Pulmonary artery endothelial cell (primary cell): ENCODE measurements around the gene CD7. TPM values are rescaled to one million over a fixed set of nuclear protein-coding genes. Genes with fewer than 3 reads are reported as not detected.

Source experiments
- DNase-seq: peaks from one replicate; pipeline ENCODE4 v3.0.0-alpha.2; 2011; ENCODE audit warnings: low read depth, low spot score
- total RNA-seq: library from RNA; depleted of rRNA; stranded (reverse); fragments of >200 nt; gene quantifications from 2 replicates; pipeline ENCODE4 v1.2.3, GENCODE V29; 2014

Gene CD7
- total RNA-seq, 1 donor from 2014 or later, result not detected

DNA sequence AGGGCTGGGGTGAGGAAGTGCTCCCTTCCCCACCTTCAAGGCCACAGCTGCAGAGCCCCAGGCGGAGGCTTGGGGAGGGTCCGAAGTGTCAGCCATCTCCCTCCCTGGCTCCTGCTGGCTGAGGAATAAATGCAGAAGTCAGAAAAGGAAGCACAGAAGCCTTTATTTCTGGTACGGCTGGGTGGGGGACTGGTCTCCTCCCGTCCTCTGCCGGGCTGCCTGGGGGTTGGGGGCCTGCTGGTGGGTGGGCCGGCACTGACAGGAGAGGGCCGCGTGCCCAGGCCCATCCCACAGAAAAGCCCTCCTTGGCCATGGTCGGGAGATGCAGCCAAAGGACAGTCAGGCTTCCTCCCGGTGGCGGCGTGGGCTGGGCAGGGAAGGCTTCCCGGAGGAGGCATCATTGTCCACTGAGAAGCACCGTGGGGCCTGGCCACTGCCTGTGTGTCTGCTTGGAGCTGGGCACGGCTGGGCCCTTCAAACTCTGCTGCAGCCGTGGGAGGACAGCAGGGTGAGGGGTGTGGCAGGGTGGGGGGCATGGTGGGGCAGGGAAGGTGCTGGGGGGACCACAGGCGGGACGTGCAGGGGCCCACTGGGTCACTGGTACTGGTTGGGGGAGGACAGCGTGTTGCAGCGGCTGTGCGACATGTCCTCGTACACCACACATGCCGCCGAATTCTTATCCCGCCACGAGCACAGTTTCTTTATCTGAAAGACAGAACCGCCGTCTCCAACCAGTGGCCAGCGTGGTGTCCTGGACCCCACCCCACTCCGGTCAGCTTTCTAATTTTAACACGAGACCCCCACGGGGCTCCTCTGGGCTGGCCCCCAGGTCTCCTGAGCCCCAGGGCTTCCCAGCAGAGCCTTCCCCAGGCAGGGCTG, 2.4 kb downstream of the CD7 start:
- no peak for DNase-seq

DNA sequence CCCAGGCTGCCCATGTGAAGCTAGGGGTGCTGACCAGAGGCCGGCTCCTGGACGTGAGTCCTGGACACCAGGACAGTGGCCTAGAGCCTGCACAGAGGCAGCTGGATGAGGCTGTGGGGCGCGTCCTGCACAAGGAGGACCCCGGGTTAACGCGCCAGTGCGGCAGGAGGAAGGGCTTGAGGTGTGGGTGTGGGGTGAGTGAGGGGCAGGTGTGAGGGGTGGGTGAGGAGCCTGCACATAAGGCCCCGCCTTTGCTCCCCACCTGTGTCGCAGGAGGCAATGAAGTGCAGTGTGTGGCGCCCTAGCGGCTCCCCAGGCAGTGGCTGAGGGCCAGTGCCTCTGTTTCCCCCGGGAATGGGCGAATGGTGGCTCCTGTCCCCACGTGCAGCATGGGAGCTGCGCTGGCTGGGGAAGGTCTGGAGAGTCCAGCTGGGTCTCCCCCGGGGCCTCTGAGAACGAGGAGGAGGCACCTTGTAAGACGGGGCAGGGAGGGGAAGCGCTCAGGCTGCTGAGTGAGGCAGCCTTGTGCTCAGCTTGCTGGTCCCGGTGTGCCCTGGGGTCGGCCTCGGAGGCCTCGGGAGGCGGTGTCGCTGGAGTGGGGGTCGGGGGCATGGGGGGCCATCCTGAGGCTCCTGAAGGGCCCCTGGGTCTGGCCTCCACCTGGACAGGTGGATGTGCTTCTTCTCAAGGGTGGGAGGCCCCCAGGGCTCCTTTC, 3.2 kb downstream of the CD7 start:
- no peak for DNase-seq

DNA sequence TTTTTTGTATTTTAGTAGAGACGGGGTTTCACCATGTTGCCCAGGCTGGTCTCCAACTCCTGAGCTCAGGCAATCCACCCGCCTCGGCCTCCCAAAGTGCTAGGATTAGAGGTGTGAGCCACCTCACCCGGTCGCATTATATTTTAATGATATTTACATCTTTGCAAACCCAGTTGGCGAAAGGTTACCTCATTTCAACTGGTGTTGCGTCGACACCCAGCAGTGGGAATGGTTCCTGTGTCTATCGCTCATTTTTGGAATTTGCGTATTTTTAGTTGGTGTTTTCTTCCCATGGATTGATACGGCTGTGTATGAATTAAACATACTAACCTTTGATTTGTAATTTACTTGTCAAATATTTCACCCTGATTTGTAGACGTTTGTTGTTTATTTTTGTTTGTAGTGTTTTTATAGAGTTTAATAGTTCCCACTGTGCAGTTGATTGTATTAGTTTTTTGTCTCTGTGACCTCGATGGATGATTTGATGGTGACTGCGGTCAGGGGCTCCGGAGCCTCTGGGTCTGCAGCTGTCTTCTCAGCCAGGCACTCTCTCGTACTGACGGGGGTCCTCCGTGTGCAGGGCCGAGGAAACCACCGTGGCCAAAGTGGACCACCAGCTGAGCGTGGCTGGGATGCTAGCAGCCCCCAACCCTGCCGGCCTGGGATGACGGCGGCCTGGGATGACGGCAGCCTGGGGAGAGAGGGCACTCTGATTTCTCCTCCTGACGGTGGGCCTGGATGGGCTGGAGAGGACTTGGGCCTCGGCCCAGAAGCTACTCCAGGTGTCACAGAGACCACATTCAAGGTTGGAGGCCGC, 4.0 kb downstream of the CD7 start:
- DNase-seq, result no peak

GRCh38 chr17:82311971-82312370, 5.4 kb downstream of the CD7 start:
- no peak for DNase-seq

DNA sequence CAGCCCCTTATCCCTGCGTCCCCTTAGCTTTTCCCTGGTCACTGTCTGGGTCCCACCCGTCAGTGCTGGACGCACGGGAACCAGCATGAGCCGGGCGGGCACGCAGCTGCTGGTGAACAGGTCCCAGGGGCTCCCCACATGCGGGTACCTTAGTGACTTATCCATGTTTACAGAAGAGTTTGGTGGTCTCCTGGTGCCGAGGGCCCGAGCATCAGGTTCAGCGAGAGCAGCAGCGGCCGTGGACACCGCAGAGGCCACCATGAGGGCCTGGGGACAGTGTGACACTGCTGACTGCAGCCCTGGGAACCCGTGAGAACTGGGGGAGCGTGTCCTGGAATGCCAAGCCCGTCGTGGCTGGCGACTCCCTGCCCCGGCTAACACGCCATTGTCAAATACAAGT, 6.5 kb downstream of the CD7 start:
- no peak for DNase-seq

GRCh38 chr17:82309656-82310570, 7.5 kb downstream of the CD7 start:
- DNase-seq, result no peak

DNA sequence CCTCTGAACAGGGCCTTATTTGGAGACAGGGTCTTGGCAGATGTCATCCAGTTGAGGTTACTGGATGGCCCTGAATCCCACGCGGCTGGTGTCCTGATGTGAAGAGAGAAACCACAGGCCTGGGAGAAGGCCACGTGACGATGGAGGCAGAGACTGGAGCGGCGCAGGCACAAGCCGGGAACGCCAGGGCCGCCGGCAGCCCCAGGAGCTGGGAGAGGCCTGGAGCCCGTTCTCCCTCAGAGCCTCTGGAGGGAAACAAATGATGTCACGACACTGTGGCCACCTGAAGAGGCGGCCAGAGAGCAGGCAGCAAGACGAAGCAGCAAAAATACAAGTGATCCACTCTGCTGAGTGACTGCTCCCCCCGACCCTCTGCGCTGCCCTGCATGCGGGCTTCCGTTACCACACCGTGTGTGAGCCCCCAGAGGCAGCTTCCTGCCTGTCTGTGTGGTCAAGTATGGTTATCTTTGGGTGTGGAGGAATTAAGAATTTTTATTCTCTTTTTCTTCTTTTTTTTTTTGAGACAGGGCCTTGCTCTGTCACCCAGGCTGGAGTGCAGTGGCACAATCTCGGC, 11.6 kb downstream of the CD7 start:
- DNase-seq, result no peak

DNA sequence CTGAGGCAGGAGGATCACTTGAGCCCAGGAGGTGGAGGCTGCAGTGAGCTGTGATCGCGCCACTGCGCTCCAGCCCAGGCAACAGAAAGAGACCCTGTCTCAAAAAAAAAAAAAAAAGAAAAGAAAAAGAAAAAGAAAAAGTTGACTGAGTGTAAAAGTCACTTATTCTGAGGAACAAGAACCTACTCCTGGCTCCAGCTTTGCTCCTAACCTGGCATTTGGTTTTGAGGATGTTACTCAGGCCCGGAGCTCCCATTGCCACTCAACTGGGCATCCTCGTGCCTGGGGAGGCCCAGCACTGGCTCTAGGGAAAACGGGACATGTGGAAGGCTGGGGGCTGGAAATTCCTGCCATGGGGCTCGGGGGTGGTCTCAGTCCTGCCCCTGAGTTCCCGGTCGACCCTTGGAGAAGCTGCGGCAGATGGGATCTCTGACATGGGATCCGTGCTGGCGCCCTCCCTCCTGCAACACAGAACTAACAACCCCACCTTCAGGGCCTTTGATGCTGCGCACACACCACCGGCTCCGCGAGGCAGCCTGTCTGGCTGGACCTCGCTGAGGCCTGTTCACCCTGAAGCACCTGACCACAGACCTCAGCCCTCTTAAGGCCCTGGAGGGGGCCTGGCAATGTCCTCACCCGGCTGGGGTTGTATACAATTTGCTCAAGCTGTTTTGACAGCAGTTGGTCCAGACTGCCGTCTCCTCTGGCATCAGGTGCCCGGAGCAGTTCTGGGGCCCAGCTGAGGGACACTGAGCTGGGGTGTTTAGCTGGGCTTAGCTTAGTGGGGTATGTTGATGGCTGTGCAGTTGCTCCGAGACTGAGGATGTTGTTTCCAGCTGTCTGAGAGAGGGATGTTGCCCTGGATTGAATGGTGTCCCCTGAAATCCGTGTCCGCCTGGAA, 12.3 kb downstream of the CD7 start:
- no peak for DNase-seq

GRCh38 chr17:82303944-82304808, 13.2 kb downstream of the CD7 start:
- DNase-seq, result no peak

DNA sequence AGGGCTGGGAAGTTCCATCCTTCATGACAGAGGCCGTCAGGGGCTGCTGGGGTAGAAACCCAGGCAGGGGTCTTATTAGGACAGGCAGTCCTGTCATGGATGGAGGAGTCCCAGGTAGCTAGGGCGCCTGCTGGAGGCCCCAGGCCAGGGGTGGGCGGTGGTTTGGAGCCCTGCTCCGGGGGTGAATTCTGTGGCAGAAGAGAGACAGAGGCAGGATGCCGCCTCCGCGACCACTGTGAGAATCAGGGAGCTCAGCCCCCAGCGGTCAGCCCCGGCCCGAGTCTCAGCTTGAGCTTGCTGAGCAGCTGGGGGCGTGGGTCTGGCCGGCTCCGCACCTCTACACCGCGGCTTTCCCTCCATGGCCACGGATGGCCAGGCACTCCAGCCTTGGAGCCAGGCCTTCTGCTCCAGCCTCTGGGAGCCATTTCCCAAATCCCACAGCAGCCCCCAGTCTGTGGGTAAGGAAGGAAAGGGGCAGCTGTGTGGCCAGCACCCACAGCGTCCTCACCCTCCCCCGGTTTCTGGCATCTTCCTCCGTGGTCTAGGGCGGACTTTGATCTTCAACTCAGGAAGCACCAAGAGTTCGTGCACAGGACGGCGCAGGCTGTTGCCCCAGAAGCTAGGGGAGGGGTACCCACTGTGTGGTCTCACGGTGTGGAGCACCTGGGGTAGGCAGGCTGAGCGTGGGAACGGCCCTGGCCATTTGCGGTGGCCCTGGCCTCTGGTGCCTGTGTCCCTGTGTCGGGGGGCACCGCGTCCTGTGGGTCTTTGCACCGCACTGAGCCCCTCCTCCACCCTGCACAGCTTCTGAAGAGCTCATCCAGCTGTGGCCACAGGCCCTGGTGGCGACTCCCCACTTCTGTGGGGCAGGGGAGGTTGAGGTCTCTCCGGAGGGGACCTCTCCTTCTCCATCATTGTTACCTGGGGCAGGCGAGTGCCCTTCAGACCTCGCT, 14.1 kb downstream of the CD7 start:
- no peak for DNase-seq

- no peak for DNase-seq
Measured at GRCh38 chr17:82302568-82302963, 14.8 kb downstream of the CD7 start.

DNA sequence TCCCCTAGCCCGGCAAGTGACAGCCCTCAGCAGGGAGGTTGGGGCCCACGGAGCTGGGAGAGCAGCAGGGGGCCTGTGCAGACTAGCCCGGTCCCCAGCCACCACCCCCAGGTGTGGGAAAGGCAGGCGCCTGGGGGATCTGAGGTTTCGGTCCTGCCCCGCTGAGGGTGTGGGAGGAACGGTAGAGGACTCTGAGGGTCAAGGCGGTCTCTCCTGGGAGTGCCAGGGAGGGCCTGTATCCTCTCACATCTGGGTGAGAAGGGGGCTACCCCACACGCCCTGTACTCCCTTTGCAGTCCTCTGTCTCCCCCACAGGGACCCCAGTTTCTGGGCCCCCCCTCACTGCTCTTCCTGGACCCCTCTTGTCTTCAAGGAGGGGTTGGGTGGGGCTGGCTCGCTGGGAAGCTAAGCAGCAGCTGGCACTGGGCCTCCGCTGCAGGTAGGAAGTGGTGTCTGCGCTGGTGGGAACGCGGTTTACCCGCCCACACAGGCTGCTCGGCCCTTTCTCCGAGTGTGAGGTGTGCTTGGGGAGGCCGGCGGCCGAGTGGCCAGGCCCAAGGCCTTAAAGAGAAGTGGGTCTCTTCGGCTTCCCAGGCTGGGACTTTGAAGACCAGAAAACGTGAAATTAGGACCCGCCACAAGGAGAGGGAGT, 15.4 kb downstream of the CD7 start:
- DNase-seq, result no peak

DNA sequence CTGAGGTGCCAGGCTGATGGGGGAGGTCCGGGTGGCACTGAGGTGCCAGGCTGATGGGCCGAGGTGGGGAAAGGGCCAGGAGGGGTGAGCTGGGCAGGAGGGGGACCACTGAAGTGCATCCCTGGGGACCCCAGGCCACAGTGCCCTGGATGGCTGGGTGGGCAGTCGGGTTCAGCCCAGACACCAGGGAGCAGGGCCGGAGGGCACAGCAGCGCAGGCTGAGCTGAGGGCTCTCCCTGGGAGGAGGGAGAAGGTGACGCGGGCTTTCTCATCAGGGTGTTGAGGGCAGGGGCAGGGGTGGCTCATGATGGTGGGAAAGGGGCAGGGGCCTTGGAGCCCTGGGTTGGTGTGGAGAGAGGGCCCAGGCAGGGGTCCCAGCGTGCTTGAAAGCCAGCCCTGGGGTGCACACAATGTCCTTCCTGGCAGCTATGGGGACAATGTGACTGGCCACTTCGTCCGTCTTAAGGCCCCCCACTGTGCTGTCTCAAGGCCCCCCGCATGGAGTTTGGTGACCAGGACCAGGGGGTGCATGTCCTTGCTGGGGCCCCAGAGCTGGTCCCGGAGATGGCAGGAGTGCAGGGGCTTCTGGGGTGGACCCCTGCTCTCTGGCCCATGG, 16.0 kb downstream of the CD7 start:
- no peak for DNase-seq

GRCh38 chr17:82300707-82301270, 16.6 kb downstream of the CD7 start:
- no peak for DNase-seq

DNA sequence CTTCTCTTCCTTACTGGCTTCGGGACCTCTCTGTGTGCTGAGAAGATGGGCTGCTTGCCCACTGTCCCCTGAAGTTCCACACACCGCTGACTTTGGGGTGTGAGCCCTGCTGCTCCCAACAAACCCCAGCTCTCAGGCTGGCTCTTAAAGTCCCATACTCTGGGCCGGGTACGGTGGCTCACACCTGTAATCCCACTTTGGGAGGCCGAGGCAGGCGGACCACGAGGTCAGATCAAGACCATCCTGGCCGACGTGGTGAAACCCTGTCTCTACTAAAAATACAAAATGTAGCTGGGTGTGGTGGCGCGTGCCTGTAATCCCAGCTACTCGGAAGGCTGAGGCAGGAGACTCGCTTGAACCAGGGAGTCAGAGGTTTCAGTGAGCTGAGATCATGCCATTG, 17.2 kb downstream of the CD7 start:
- no peak for DNase-seq

- no peak for DNase-seq
Measured at GRCh38 chr17:82299452-82299851, 18.0 kb downstream of the CD7 start.
